Caco-2 (cell line): ENCODE results near the gene TMEM235. TPM values are rescaled to one million over a fixed set of nuclear protein-coding genes. Genes with fewer than 3 reads are reported as not detected.

Experiments
- BruUV-seq: library from RNA; stranded (reverse); fragments of 400-500 nt; replicated peaks from 2 replicates; lab custom pipeline; 2021; lab: Mats Ljungman, UMichigan
- CTCF ChIA-PET: fragments of 300-600 bp; sonication (Branson Sonifier 250); formaldehyde crosslinking; loops from one replicate; lab custom pipeline; 2022; ENCODE audit warnings: antibody characterized with exemption; lab: Charles Lee
- POLR2A ChIA-PET: fragments of 300-600 bp; sonication (Branson Sonifier 250); formaldehyde crosslinking; loops from one replicate; lab custom pipeline; 2022; ENCODE audit warnings: antibody characterized with exemption; lab: Charles Lee
- DNase-seq, 2 experiments: peaks; one replicate each; pipeline versions ENCODE4 v3.0.0 to v3.0.0-alpha.2; 2020 to 2022
- H3K27me3 ChIP-seq: replicated peaks from 2 replicates; pipeline ENCODE4 v1.6.0; 2011; ENCODE audit warnings: low read length; ENCODE audit not compliant: control insufficient read depth, insufficient read depth
- H3K36me3 ChIP-seq: 2 replicates; pipeline ENCODE4 v1.5.1; 2011; ENCODE audit warnings: low read length; ENCODE audit not compliant: control insufficient read depth, insufficient read depth
- H3K4me1 ChIP-seq: fragments of 250-450 bp; sonication (Bioruptor Pico); 2 replicates; pipeline ENCODE4 v1.5.1; 2020; ENCODE audit warnings: mild to moderate bottlenecking
- H3K4me3 ChIP-seq: 2 replicates; pipeline ENCODE4 v1.5.1; 2011; ENCODE audit warnings: low read depth, mild to moderate bottlenecking, control low read depth, low read length
- H3K9me3 ChIP-seq: fragments of 250-450 bp; sonication (Bioruptor Pico); 2 replicates; pipeline ENCODE4 v1.5.1; 2020; ENCODE audit warnings: mild to moderate bottlenecking, moderate library complexity
- H3K27ac Mint-ChIP-seq: one replicate; pipeline ENCODE4 v1.8.0; 2022; ENCODE audit warnings: mixed read lengths; ENCODE audit not compliant: unreplicated experiment
- H3K27me3 Mint-ChIP-seq: one replicate; pipeline ENCODE4 v1.8.0; 2022; ENCODE audit warnings: mixed read lengths; ENCODE audit not compliant: insufficient read depth, unreplicated experiment
- H3K36me3 Mint-ChIP-seq: one replicate; pipeline ENCODE4 v1.8.0; 2022; ENCODE audit warnings: mild to moderate bottlenecking, mixed read lengths; ENCODE audit not compliant: insufficient read depth, unreplicated experiment
- H3K4me1 Mint-ChIP-seq: one replicate; pipeline ENCODE4 v1.8.0; 2022; ENCODE audit warnings: low read depth, mixed read lengths; ENCODE audit not compliant: unreplicated experiment
- H3K4me3 Mint-ChIP-seq: one replicate; pipeline ENCODE4 v1.8.0; 2022; ENCODE audit warnings: mild to moderate bottlenecking, moderate library complexity, mixed read lengths; ENCODE audit not compliant: unreplicated experiment
- H3K9me3 Mint-ChIP-seq: one replicate; pipeline ENCODE4 v1.8.0; 2022; ENCODE audit warnings: mixed read lengths; ENCODE audit not compliant: unreplicated experiment
- intact Hi-C: fragments of 100-400 bp; cut with micrococcal nuclease; formaldehyde crosslinking; loops from one replicate; pipeline ENCODE4 v1.10.0; 2022; ENCODE audit not compliant: unreplicated experiment
- total RNA-seq: library from RNA; stranded (reverse); gene quantifications from 2 replicates; pipeline ENCODE4 v1.2.3, GENCODE V29; 2022
- TF ChIP-seq, protein P1 (sequence below), 2 experiments: fragments of 200-600 bp in 1 of 2; IDR thresholded peaks; 1 replicate in 1 of 2; 2 replicates in 1 of 2; pipeline versions ENCODE4 v1.5.1 to v1.8.0; 2011 to 2022; ENCODE audit warnings: antibody characterized with exemption in 1 of 2, control low read depth in 1 of 2, inconsistent platforms in 1 of 2, low read depth in 1 of 2, low read length in 1 of 2, mild to moderate bottlenecking in 1 of 2, moderate library complexity in 1 of 2; ENCODE audit not compliant: insufficient read depth in 1 of 2, severe bottlenecking in 1 of 2, unreplicated experiment in 1 of 2

TMEM235 gene
- total RNA-seq, 1 experiment from 2014 or later = not detected

DNA sequence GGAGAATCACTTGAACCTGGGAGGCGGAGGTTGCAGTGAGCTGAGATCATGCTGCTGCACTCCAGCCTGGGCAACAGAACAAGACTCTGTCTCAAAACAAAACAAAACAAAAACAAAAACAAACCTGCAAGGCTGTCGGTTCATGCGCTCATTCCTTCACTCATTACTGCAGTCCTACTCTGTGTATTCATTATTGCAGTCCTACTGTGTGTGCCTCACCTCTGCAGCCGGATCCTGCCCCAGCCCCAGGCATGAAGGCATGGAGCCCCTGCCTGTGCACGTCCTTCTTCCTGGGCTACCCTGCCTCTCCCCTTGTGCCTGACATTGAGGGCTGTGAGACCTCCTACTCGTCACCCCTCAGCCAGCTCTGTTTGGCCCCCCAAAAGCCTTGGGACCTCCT lies 57.6 kb downstream of the TMEM235 start:
- H3K4me1 Mint-ChIP-seq = no peaks in the 10 kb centered on the region
- no peak overlapping the region for H3K4me3 ChIP-seq
- TF ChIP-seq, protein P1, sequence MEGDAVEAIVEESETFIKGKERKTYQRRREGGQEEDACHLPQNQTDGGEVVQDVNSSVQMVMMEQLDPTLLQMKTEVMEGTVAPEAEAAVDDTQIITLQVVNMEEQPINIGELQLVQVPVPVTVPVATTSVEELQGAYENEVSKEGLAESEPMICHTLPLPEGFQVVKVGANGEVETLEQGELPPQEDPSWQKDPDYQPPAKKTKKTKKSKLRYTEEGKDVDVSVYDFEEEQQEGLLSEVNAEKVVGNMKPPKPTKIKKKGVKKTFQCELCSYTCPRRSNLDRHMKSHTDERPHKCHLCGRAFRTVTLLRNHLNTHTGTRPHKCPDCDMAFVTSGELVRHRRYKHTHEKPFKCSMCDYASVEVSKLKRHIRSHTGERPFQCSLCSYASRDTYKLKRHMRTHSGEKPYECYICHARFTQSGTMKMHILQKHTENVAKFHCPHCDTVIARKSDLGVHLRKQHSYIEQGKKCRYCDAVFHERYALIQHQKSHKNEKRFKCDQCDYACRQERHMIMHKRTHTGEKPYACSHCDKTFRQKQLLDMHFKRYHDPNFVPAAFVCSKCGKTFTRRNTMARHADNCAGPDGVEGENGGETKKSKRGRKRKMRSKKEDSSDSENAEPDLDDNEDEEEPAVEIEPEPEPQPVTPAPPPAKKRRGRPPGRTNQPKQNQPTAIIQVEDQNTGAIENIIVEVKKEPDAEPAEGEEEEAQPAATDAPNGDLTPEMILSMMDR (IDR thresholded peaks at IDR 0.05; ENCODE audit: insufficient read depth in 1 of 2, low read depth in 1 of 2, low read length in 1 of 2, severe bottlenecking in 1 of 2, unreplicated experiment in 1 of 2) = no peak
- H3K9me3 ChIP-seq = no peaks in the 10 kb centered on the region
- no peak overlapping the region for H3K27ac Mint-ChIP-seq
- H3K36me3 ChIP-seq = no peaks in the 10 kb centered on the region
- H3K36me3 Mint-ChIP-seq = peaks cover 6% of the 10 kb centered on the region
- ChIA-PET CTCF (interaction anchor here (0.6 to 1.1 kb wide), 4 partner anchors 10 to 423 kb away, joined by 3 to 9 read pairs (median 4); no protein-coding TSS in a partner anchor), POLR2A (interaction anchor here (0.7 kb wide), 1 partner anchor 453 kb away, joined by 7 read pairs; no protein-coding TSS in a partner anchor)
- H3K27me3 Mint-ChIP-seq = no peaks in the 10 kb centered on the region
- no peaks in the 10 kb centered on the region for H3K27me3 ChIP-seq
- intact Hi-C loops = loop anchor here (1.0 kb wide), 1 partner anchor 132 kb away; no protein-coding TSS in a partner anchor
- H3K9me3 Mint-ChIP-seq = no peaks in the 10 kb centered on the region
- peaks cover 10% of the 10 kb centered on the region; the same call in 1 of the 2 replicates for H3K4me1 ChIP-seq
- BruUV-seq = no TSS peak
- DNase-seq = no peak
- no peak overlapping the region for H3K4me3 Mint-ChIP-seq

- Histone ChIP-seq H3K9me3 (no peaks in the 10 kb centered on the region), H3K4me1 (peaks cover 5% of the 10 kb centered on the region; the same call in 1 of the 2 replicates), H3K36me3 (no peaks in the 10 kb centered on the region), H3K27me3 (no peaks in the 10 kb centered on the region), H3K4me3 (no peak overlapping the region)
- H3K9me3 Mint-ChIP-seq = no peaks in the 10 kb centered on the region
- DNase-seq = peak; percentile 81 to 85
- no peaks in the 10 kb centered on the region for H3K27me3 Mint-ChIP-seq
- no peaks in the 10 kb centered on the region for H3K4me1 Mint-ChIP-seq
- CTCF ChIA-PET = interaction anchor here (0.6 to 1.1 kb wide), 3 partner anchors 24 to 132 kb away, joined by 3 to 9 read pairs (median 7); no protein-coding TSS in a partner anchor
- POLR2A ChIA-PET = no interaction called here
- intact Hi-C loops = loop anchor here (1.0 kb wide), 1 partner anchor 131 kb away; no protein-coding TSS in a partner anchor
- no peaks in the 10 kb centered on the region for H3K36me3 Mint-ChIP-seq
- H3K4me3 Mint-ChIP-seq = no peak overlapping the region
- TF ChIP-seq, protein P1 (IDR thresholded peaks at IDR 0.05; ENCODE audit: insufficient read depth in 1 of 2, low read depth in 1 of 2, low read length in 1 of 2, severe bottlenecking in 1 of 2, unreplicated experiment in 1 of 2) = peak; percentile 67 to 83
- BruUV-seq = no TSS peak
- no peak overlapping the region for H3K27ac Mint-ChIP-seq
Observed at GRCh38 chr17:78289802-78290363, 58.5 kb downstream of the TMEM235 start.

Other genes starting within 250 kb of the TMEM235 start
- 77.7 and 84.7 TPM in 2 replicates for gene TMC6, start 102.9 kb upstream of the TMEM235 start, total RNA-seq
- gene TMC8, start 100.9 kb upstream of the TMEM235 start, total RNA-seq = not detected in 2 replicates
- gene C17orf99, start 85.2 kb upstream of the TMEM235 start, total RNA-seq = not detected in 2 replicates
- gene SYNGR2, start 63.0 kb upstream of the TMEM235 start, total RNA-seq = 169 and 193 TPM in 2 replicates
- gene TK1, start 44.6 kb upstream of the TMEM235 start, total RNA-seq = 171 and 190 TPM in 2 replicates
- gene AFMID, start 44.3 kb upstream of the TMEM235 start, total RNA-seq = 68.5 and 83.0 TPM in 2 replicates
- gene BIRC5, start 17.4 kb upstream of the TMEM235 start, total RNA-seq = 82.0 and 88.8 TPM in 2 replicates
- gene SOCS3, start 128.4 kb downstream of the TMEM235 start, total RNA-seq = 11.3 and 12.8 TPM in 2 replicates
- gene PGS1, start 147.0 kb downstream of the TMEM235 start, total RNA-seq = 54.1 and 55.2 TPM in 2 replicates